Uterus (tissue), 2 donors: Measurements from ENCODE around the gene MX1.

Experiments used
- CTCF ChIP-seq, 4 experiments: fragments of 200-600 bp in 2 of 4; fragments of 450-650 bp in 2 of 4; sonication (generic) in 2 of 4; IDR thresholded peaks; one replicate each; pipeline ENCODE4 v1.5.1; 2016 to 2019; ENCODE audit warnings: antibody characterized with exemption in 4 of 4, mild to moderate bottlenecking in 2 of 4, moderate library complexity in 1 of 4
- POLR2A ChIP-seq, 2 donors: fragments of 450-650 bp; IDR thresholded peaks; one replicate each; pipeline ENCODE4 v1.6.1; 2016; ENCODE audit warnings: antibody characterized with exemption in 2 of 2, mild to moderate bottlenecking in 1 of 2, moderate library complexity in 1 of 2

- no peak for TF ChIP-seq CTCF (IDR thresholded peaks at IDR 0.05)
- TF ChIP-seq POLR2A (IDR thresholded peaks at IDR 0.05), result no peak
Observed at GRCh38 chr21:41411449-41412089, 14.5 kb upstream of the MX1 start.
